GM12891 (cell line): Measurements from ENCODE around the gene PKP2.

Experiments used
- POLR2A ChIP-seq: IDR thresholded peaks from 2 replicates; pipeline ENCODE4 v1.6.1; 2011; ENCODE audit warnings: low read depth, low read length, control low read depth
- POLR2AphosphoS5 ChIP-seq: IDR thresholded peaks from 2 replicates; pipeline ENCODE4 v1.6.1; 2011; ENCODE audit warnings: low read depth, low read length, control low read depth
- POU2F2 ChIP-seq: IDR thresholded peaks from 2 replicates; pipeline ENCODE4 v1.6.1; 2011; ENCODE audit warnings: low read depth, mild to moderate bottlenecking, control low read depth, low read length, moderate library complexity
- SPI1 ChIP-seq: IDR thresholded peaks from 2 replicates; pipeline ENCODE4 v1.6.1; 2011; ENCODE audit warnings: low read depth, low read length, control low read depth

DNA sequence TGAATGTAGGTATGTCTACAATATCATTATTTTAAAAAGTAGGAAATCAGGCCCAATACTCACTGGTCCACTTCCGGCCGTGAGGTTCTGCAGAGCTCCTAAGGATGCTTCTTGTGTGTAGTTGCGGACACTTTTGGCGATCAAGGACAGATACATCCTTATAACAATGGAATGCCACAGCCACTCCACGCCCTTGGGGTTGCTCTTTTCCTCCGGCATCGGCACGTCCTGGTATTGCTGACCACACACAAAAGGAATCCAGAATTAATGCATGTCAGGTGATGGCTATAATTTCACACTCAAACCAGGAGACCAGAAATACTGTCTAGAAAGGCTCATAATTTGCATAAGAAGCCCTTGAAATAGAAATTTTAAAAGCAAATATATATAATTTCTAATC lies 75.3 kb downstream of the PKP2 start:
- TF ChIP-seq POLR2AphosphoS5 (no peak), POU2F2 (no peak), POLR2A (no peak), SPI1 (no peak)
